HCT116 (cell line): Measurements from ENCODE around the gene SFXN5.
A peak's percentile ranks its signal among the peaks of the same experiment; 100 is the strongest.

Experiments
- CTCF ChIP-seq, 3 experiments: fragments of 200-600 bp in 1 of 3; sonication (generic) in 1 of 3; IDR thresholded peaks in 2 of 3; conservative IDR thresholded peaks in 1 of 3; 2 replicates each; pipeline ENCODE4 v1.5.1; 2012 to 2017; ENCODE audit warnings: low read depth in 2 of 3, low read length in 2 of 3, antibody characterized with exemption in 1 of 3, borderline replicate concordance in 1 of 3, control low read depth in 1 of 3, mild to moderate bottlenecking in 1 of 3, mixed read lengths in 1 of 3, mixed run types in 1 of 3, moderate library complexity in 1 of 3; ENCODE audit not compliant: insufficient read depth in 1 of 3
- EGR1 ChIP-seq: IDR thresholded peaks from 2 replicates; pipeline ENCODE4 v1.6.1; 2012; ENCODE audit warnings: low read depth
- EZH2 ChIP-seq: fragments of 200-600 bp; sonication (generic); IDR thresholded peaks from 2 replicates; pipeline ENCODE4 v1.6.1; 2017; ENCODE audit warnings: antibody characterized with exemption, mixed run types
- EZH2phosphoT487 ChIP-seq: fragments of 200-600 bp; IDR thresholded peaks from 2 replicates; pipeline ENCODE4 v1.6.1; 2018; ENCODE audit warnings: antibody characterized with exemption, borderline replicate concordance
- FOSL1 ChIP-seq: IDR thresholded peaks from 2 replicates; pipeline ENCODE4 v1.6.1; 2012; ENCODE audit warnings: low read depth
- MAX ChIP-seq: IDR thresholded peaks from 2 replicates; pipeline ENCODE4 v1.6.1; 2012
- POLR2A ChIP-seq: IDR thresholded peaks from 2 replicates; pipeline ENCODE4 v1.7.0; 2011; ENCODE audit warnings: borderline replicate concordance; ENCODE audit not compliant: insufficient read depth, insufficient read length; ENCODE audit errors: extremely low read depth
- POLR2AphosphoS5 ChIP-seq: IDR thresholded peaks from 2 replicates; pipeline ENCODE4 v1.6.1; 2011; ENCODE audit warnings: mild to moderate bottlenecking, low read depth, low read length, moderate library complexity
- RAD21 ChIP-seq: IDR thresholded peaks from 2 replicates; pipeline ENCODE4 v1.6.1; 2012; ENCODE audit warnings: low read depth, mild to moderate bottlenecking
- REST ChIP-seq: IDR thresholded peaks from 2 replicates; pipeline ENCODE4 v1.6.1; 2012; ENCODE audit warnings: low read depth
- SIN3A ChIP-seq: IDR thresholded peaks from 2 replicates; pipeline ENCODE4 v1.6.1; 2012; ENCODE audit warnings: low read depth
- ZBTB33 ChIP-seq: IDR thresholded peaks from 2 replicates; pipeline ENCODE4 v1.6.1; 2011; ENCODE audit warnings: mild to moderate bottlenecking, low read length, moderate library complexity; ENCODE audit not compliant: insufficient replicate concordance; ENCODE audit errors: extremely low read depth

- no peak for TF ChIP-seq CTCF (IDR thresholded peaks at IDR 0.05 in 2 of 3, conservative IDR thresholded peaks at IDR 0.05 in 1 of 3; ENCODE audit: borderline replicate concordance in 1 of 3, insufficient read depth in 1 of 3, low read depth in 2 of 3, low read length in 2 of 3)
- no peak for TF ChIP-seq FOSL1
- TF ChIP-seq ZBTB33: no peak
- TF ChIP-seq POLR2AphosphoS5: no peak
- TF ChIP-seq POLR2A: no peak
- TF ChIP-seq REST: no peak
- TF ChIP-seq SIN3A: no peak
- TF ChIP-seq RAD21: no peak
- no peak for TF ChIP-seq EZH2phosphoT487
- no peak for TF ChIP-seq EZH2
- TF ChIP-seq EGR1: peak; percentile 70
- TF ChIP-seq MAX: no peak
Measured at GRCh38 chr2:72931280-72931910, 140.1 kb downstream of the SFXN5 start.
